ENCODE results near the gene ZDHHC3.

- TF ChIP-seq, protein P1, sequence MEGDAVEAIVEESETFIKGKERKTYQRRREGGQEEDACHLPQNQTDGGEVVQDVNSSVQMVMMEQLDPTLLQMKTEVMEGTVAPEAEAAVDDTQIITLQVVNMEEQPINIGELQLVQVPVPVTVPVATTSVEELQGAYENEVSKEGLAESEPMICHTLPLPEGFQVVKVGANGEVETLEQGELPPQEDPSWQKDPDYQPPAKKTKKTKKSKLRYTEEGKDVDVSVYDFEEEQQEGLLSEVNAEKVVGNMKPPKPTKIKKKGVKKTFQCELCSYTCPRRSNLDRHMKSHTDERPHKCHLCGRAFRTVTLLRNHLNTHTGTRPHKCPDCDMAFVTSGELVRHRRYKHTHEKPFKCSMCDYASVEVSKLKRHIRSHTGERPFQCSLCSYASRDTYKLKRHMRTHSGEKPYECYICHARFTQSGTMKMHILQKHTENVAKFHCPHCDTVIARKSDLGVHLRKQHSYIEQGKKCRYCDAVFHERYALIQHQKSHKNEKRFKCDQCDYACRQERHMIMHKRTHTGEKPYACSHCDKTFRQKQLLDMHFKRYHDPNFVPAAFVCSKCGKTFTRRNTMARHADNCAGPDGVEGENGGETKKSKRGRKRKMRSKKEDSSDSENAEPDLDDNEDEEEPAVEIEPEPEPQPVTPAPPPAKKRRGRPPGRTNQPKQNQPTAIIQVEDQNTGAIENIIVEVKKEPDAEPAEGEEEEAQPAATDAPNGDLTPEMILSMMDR (IDR thresholded peaks at IDR 0.05), result no peak
- TF ChIP-seq POLR2A (IDR thresholded peaks at IDR 0.05; ENCODE audit: low read depth) (no peak), EP300 (IDR thresholded peaks at IDR 0.05) (no peak)
These were observed 21.7 kb downstream of the ZDHHC3 start for GRCh38 chr3:44954304-44954703.
